ENCODE measurements around the gene RET.

Gene RET

DNA sequence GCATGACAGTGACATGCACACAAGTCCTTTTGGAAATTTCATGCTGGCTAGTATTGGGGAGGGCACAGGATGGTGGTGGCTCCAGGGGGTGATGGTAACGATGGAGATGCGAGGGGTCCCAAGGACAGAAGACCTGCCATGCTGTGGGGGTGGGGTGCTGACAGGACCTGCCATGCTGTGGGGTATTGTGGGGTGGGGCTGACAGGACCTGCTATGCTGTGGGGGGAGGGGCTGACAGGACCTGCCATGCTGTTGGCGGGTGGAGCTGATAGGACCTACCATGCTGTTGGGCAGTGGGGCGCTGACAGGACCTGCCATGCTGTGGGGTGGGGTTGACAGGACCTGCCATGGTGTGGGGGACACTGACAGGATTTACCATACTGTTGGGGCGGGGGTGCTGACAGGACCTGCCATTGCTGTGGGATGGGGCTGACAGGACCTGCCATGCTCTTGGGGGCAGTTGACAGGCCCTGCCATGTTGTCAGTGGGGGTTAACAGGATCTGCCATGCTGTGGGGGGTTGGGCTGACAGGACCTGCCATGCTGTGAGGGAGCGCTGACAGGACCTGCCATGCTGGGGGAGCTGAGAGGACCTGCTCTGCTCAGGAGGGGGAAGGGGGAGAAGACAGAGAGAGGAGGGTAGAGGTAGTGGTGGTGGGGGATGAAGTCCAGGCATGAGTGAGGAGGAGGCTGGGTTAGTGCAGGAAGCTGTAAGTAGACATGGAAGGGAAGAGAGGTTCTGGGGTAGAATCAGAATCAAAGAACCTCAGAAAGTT is 36.2 kb upstream of the RET start:
- no peak for TF ChIP-seq CTCF (conservative IDR thresholded peaks at IDR 0.05; ENCODE audit: control insufficient read depth, insufficient read depth, low read depth, low read length)
- no peak for DNase-seq (ENCODE audit: low read depth)

DNA sequence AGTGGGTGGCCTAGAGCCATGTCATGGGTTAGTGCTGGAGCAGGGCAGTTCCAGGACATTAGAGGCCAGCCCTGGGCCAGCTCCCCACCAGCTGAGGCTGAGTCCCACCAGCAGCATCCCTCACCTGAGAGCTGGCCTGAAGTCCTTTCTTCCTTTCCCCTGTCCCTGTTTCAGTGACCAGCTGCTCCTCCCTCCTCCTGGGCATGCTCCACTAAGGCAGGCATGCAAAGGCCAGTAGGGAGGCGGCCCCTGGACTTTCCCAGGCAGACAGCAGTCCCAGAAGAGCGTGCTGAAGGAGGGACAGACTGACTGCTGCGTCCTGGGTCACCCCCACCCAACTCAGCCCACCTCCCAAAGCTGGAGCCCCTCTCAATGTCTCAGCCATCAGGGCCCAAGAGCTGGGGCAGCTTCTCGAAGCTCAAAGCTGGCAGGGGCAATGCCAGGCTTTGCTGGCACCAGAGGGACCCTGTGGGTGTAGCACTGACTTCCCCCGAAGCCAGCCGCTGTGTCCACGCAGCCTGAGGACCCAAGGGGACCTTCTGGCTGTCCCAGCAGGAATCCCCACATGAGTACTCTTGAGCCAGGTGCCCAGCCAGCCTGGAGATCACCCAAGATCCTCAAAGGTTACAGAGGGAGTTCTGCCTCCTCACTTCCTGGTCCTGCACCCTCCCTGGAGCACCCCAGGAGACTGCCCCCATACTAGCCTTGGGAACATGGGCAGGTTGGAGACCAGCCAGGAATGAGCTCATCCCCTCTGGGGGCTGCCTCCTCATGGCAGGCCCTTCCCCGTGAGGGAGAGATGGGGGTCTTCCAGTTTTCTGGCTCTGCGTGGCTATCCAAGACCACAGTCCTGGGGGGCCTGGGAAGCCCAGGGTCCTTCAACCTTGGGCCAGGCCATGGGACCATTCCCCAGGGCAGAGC is 35.2 kb upstream of the RET start:
- DNase-seq (ENCODE audit: low read depth) = no peak
- TF ChIP-seq CTCF (conservative IDR thresholded peaks at IDR 0.05; ENCODE audit: control insufficient read depth, insufficient read depth, low read depth, low read length) = no peak
- H3K4me3 ChIP-seq (ENCODE audit: control insufficient read depth, low read depth, low read length) = no peak overlapping the region

More for the DNA sequence above, 36.2 kb upstream of the RET start:
- no peak overlapping the region for H3K4me3 ChIP-seq (ENCODE audit: control insufficient read depth, low read depth, low read length)

DNA sequence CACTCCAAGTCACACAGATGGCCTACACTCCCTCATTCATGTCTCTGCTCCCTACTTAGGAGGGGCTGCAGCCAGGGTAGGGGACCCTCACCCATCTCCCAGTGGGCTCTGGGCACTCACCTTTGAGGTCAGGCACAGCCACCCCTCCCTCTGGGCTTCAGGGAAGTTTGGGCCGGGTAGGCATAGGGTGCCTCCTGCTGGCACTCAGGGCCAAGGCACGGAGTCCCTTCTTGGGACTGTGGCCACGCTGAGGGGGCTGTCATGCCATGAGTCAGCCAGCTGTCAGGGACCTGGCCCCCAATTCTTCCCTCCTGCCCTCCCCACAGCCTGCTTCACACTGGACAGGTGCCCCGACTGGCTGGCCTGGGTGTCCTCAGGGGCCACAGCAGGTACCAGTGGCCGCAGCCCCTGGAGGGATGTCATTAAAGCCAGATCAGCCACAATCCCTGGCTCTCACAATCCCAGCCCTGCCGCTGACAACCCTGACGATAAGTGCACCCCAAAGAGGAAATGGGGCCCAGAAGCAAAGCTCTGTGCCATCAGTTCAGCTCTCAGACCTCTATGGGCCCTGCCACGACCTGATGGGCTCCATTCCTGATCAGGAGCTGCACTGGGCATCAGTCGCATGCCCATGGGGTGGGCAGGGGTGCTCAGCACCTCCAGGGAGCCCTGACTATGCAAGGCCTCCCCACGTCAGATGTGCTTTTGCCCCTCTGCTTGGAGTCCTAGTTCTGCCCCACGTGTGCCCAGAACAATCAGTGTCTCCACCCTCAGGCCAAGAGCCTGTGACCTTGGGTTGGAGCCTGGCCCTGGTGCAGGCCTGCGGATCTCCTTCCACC is 34.1 kb upstream of the RET start:
- DNase-seq (ENCODE audit: low read depth) = no peak
- TF ChIP-seq CTCF (conservative IDR thresholded peaks at IDR 0.05; ENCODE audit: control insufficient read depth, insufficient read depth, low read depth, low read length) = no peak
- no peak overlapping the region for H3K4me3 ChIP-seq (ENCODE audit: control insufficient read depth, low read depth, low read length)

GRCh38 chr10:43043342-43043772 is 33.5 kb upstream of the RET start:
- H3K4me3 ChIP-seq (ENCODE audit: control insufficient read depth, low read depth, low read length) = no peak overlapping the region
- no peak for TF ChIP-seq CTCF (conservative IDR thresholded peaks at IDR 0.05; ENCODE audit: control insufficient read depth, insufficient read depth, low read depth, low read length)
- no peak for DNase-seq (ENCODE audit: low read depth)

- TF ChIP-seq CTCF (conservative IDR thresholded peaks at IDR 0.05; ENCODE audit: control insufficient read depth, insufficient read depth, low read depth, low read length) = no peak
- no peak overlapping the region for H3K4me3 ChIP-seq (ENCODE audit: control insufficient read depth, low read depth, low read length)
- no peak for DNase-seq (ENCODE audit: low read depth)
These were observed 33.0 kb upstream of the RET start for GRCh38 chr10:43043773-43044447.

All from fibroblast of mammary gland (primary cell).